Activated CD4-positive, alpha-beta T cell treated with anti-CD3 and anti-CD28 coated beads, Interleukin-2, Interleukin-4, amounts not matched to agents 100 ng/mL and 50 ng/mL, durations not matched to agents 16 hours and 8 hours (primary cell): ENCODE results near the gene PAX2.

ENCODE experiments used
- DNase-seq: peaks from one replicate; pipeline ENCODE4 v3.0.0-alpha.2; 2020; ENCODE audit warnings: low spot score

Gene PAX2

GRCh38 chr10:100739517-100740368 lies 5.6 kb upstream of the PAX2 start:
- no peak for DNase-seq

DNA sequence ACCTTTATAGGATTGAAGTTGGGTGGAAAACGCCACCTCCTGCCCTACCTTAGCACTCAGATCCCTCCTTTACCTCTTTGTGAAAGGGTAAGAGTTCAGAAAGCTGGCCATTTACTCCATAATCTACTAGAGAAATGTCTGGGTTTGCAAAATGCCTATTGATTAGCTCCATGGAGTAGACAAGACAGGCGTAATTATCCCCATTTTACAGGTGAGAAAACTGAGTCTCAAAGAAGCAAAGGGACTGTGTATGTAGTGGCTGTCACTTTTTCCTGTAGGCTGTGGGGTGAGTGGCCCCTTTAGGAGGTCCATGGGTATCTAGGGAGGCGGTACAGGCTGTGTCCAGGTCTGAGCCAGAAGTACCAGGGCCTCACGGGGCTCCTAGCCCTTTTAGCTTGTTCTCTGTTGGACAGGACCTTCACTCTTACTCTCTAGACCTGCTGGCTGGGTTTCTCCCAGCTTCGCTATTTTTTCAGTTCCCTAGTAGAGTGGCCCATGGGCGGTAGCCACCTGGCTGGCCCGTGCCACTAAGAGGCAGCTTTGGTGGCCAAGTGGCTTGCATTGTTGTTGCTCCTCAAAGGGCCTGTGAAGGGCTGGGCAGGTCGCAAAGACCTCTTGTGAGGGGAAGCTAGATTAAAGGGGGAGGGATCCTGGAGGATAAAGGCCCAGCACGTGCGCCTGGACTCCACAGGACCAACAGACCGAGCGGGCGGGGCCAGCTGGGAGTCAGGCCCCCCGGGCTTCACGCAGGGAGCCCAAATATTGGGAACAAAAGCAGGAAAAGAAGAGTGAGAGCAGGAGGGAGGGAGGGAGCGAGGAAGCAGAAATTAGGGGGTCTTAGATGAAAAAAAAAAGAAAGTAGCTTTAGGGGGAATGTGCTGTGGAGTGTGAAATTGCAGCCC lies 4.7 kb upstream of the PAX2 start:
- no peak for DNase-seq

DNA sequence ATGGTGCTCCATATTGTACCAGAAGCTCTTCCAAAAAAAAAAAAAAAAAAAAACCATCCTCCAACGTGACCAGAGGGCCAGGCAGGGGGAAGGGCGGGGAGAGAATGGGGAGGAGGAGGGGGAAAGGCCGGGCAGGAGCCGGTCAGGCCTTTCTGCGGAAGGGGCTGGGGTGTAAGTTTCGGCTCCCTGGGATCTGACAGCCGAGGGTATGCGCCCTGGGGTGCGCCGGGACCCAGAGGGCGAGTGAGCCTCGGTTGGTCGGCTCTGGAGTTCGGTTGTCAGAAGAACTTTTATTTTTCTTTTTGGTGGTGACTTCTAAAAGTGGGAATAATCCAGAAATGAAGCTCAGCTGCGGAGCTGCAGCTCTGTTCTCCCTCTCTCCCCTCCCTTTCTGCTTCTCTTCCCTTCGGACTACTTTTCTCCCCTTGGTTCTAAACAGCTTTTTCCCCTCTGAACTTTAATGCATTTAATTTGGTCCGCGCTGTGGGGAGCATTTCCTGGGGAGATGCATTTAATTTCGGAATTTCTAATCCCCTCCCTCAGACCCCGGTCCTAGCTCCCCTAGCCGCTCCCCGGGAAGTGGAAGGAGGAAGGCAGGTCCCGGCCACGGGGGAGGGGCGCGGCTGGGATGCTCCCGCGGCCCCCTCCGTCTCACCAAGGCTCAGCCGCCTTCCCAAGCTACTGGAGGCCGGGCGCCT lies 3.9 kb upstream of the PAX2 start:
- no peak for DNase-seq

- no peak for DNase-seq
Measured at GRCh38 chr10:100742076-100742771, 3.2 kb upstream of the PAX2 start.

- no peak for DNase-seq
Measured at GRCh38 chr10:100742936-100743335, 2.4 kb upstream of the PAX2 start.

- peak; percentile 51 for DNase-seq
Measured at GRCh38 chr10:100743626-100744135, 1.7 kb upstream of the PAX2 start.

DNA sequence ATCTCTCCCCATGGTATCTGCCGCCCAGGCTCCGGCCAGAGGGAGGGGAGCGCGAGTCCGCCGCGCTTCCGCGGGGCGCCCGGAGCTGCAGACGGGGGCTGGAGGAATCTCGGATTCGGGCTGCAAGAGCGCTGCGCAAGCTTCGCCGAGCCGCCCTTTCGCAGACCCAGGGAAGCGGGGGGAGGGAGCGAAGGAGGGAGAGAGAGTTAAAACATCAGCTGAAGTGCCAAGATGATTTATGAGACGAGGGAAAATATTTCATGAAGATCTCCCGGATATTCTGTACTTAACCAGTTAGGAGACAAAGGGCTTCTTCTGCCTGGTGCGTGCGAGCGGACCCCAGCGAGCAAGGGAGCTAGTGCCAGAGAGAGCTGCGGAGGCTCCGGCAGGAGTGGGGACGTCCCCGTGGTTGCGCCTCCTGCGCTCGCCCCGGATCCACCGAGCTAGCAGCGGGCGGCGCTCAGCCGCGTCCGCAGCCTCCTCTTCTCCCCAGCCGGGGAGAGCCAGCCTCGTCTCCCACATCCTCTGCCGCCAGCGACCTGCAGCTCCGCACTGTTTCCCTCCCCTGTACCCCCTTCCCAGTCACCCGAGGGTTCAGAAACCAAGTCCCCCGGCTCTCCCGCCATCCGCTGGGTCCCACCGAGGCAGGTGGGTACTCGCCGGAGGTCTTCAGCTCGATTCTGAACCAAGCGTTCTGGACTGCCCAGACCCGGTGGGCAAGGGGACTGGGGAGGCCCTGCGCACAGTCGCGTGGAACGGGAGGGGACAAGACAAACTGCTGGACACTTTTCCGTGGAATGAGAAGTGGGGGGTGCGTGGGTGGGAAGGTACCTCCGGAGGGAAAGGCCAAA lies 1.0 kb upstream of the PAX2 start:
- DNase-seq: peak; percentile 22

DNA sequence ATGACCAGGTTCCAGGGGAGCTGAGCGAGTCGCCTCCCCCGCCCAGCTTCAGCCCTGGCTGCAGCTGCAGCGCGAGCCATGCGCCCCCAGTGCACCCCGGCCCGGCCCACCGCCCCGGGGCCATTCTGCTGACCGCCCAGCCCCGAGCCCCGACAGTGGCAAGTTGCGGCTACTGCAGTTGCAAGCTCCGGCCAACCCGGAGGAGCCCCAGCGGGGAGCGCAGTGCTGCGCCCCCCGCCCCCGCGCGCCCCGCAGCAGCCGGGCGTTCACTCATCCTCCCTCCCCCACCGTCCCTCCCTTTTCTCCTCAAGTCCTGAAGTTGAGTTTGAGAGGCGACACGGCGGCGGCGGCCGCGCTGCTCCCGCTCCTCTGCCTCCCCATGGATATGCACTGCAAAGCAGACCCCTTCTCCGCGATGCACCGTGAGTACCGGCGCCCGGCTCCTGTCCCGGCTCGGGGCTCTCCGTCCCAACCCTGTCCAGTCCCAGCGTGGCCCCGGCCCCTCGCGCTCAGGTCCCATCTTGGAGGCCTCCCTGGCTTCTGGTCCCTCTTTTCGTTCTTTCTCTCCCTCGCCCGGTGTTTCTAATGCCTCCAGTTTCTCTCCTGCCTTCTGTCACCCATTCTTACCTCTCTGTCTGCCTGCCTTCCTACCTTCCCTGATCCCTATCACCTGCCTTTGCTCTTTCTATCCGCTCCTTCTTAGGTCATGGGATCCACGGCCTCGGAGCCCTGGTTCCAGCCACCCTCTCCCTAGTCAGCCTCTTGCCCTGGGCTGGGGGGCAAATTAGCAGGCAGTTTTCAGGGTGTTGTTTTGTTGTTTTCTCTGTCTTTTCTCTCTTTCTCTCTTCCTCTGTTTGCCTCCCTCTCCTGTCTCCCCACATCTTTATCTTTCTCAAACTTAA lies 751 bp downstream of the PAX2 start:
- DNase-seq: no peak

GRCh38 chr10:100746784-100747455 lies 1.5 kb downstream of the PAX2 start:
- no peak for DNase-seq

DNA sequence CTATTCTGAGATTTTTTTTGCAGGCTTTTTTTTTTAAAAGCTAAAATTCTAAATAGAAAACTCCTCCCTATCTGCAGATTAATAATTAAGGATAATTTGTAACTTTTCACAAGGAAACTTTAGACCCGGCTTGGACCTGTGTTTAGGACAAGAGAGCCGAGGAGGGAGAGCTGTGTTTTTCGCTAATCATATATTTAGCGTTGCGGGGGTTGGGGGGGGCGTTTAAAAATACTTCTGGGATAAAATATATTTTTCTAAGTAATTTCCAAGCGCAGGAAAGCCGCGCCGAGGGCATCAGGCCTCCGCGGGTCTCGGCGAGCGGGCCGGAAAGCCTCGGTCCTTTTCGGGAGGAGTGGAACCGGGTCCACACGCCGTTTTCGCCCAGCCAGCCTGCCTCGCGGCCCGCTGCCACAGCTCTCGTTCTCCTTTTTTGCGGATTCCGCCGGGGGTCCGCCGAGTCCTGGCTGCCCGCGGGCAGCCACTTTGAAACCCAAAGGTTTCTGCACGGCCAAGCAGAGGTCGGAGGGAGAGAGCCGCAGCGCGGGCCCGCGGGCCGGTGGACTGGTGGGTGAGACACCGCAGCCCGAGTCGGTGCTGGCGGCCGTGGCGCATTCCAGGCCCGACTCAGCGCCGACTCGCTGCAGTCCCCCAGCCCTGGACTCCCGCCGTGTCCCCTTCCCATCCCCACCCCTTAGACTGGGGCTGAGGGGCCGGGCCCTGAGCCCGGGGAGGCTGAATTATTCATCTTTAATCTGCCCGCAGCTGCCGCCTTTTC lies 2.3 kb downstream of the PAX2 start:
- no peak for DNase-seq

DNA sequence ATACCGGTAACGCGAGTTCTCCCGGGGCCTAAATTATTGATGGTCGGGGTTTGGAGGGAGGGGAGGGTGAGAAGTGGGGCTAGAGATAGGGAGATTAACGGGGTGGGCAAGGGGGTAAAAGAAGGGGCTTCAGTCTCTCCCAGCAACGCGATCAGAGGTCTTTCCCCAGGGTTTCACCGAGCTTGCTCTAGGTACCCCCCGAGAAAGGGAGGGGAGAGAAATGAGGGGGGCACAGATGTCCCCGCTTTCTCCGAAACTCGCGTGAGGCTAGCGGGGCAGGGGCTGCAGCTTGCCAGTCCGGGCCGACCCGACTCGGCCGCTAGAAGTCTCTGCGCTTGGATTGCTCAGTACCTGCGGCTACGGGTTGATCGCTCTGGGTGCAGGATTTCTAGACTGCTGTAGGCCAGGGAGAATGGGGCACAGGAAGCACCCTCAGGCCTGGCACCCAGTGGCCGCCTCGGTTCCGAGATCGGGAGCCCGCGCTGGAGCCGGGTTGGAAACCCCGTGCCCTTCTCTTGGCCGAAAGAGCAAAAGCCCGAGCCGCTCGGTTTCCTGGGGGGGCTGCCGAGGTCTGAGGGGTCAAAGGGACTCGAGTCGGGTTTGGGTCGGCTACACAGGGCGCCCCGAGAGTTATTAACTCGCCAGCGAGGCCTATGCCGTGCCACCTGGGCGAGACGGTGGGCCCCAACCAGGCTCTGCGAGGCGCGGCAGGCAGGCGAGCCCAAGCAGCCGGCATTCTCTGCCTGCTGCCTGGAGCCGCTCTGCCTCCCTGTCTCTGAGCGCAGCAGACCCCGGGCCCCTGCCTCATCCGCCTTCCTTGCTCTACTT lies 3.1 kb downstream of the PAX2 start:
- DNase-seq: no peak

DNA sequence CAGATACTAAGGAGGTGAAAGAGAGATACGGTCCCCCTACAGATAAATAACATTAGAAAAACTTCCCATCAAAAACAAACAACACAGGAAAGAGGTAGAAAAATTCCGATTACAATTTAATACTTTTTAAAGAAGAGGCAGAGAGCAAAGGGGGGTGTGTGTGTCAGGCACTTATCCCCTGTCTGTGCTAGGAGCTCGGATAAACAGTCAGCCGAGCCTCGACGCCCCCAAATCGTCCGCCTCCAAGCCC lies 3.6 kb downstream of the PAX2 start:
- no peak for DNase-seq

GRCh38 chr10:100749309-100750217 lies 4.2 kb downstream of the PAX2 start:
- no peak for DNase-seq

DNA sequence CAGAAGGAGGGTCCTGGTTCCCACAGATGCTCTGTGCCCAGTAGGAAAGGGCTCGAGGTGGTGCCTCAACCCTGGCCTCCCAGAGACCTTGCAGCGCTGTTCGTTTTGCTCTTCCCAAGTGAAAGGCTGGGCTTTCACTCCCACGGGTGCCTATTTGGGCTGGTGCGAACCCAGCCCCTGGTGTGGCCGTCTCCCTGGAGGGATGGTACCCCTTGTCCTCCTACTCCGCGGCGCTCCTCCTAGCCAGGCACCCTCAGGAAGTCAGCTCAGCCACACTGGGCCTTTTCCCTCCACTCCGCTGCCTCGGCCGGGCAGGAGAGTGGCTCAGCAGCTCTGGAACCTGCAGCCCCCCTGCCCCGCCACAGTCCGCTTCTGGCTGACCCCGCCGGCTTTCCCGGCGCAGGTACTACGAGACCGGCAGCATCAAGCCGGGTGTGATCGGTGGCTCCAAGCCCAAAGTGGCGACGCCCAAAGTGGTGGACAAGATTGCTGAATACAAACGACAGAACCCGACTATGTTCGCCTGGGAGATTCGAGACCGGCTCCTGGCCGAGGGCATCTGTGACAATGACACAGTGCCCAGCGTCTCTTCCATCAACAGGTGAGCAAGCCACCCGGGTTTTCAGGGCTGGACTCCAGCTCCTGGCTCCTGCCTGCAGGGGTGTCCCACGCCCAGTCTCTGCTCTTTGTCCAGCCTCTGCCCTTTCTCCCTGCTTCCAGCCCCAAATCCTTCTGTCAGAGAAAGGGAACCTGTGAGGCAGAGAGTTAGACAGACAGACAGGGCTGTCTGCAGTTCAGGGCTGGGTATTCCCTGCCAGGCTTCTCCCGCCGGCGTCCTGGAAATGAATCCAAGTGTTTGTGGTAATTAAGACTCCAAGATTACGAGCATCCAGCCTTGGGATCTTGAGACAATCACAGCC lies 5.2 kb downstream of the PAX2 start:
- DNase-seq: no peak

- no peak for DNase-seq
Measured at GRCh38 chr10:100751211-100751933, 6.0 kb downstream of the PAX2 start.
